ENCODE measurements around the gene DPP10.

DPP10 gene

GRCh38 chr2:115568643-115569042, 1126.2 kb downstream of the DPP10 start:
- no peaks in the 10 kb centered on the region for H3K36me3 ChIP-seq (ENCODE audit: insufficient read depth, low read length)
- no peaks in the 10 kb centered on the region for H3K9me3 ChIP-seq (ENCODE audit: insufficient read depth, low read depth, low read length)
- no peak overlapping the region for H3K4me2 ChIP-seq (ENCODE audit: low read depth, low read length, poor library complexity, severe bottlenecking)
- no peaks in the 10 kb centered on the region for H3K4me1 ChIP-seq (ENCODE audit: insufficient read depth, low read length, poor library complexity, severe bottlenecking)
- no peaks in the 10 kb centered on the region for H3K79me2 ChIP-seq (ENCODE audit: insufficient read depth, low read length)
- no peaks in the 10 kb centered on the region for H3F3A ChIP-seq (ENCODE audit: low read depth)
- no peak overlapping the region for H2AFZ ChIP-seq (ENCODE audit: low read length)
- H4K20me1 ChIP-seq (ENCODE audit: insufficient read depth, low read length, poor library complexity, severe bottlenecking): no peaks in the 10 kb centered on the region
- H3K27me3 ChIP-seq (ENCODE audit: insufficient read depth, low read length, poor library complexity, severe bottlenecking): no peaks in the 10 kb centered on the region
- TF ChIP-seq EZH2phosphoT487 (IDR thresholded peaks at IDR 0.05; ENCODE audit: borderline replicate concordance): no peak
- TF ChIP-seq CTCF (conservative IDR thresholded peaks at IDR 0.05; ENCODE audit: low read length): no peak
- H3K4me3 ChIP-seq (ENCODE audit: low read length, poor library complexity, severe bottlenecking): no peak overlapping the region
- no peaks in the 10 kb centered on the region for H3K9me2 ChIP-seq (replicated peaks; ENCODE audit: low read depth, low read length)
- H3K9ac ChIP-seq (ENCODE audit: low read depth, low read length, poor library complexity, severe bottlenecking): no peak overlapping the region

- Histone ChIP-seq H4K20me1 (ENCODE audit: insufficient read depth, low read length, poor library complexity, severe bottlenecking) (no peaks in the 10 kb centered on the region), H3K79me2 (ENCODE audit: insufficient read depth, low read length) (no peaks in the 10 kb centered on the region), H3K27me3 (ENCODE audit: insufficient read depth, low read length, poor library complexity, severe bottlenecking) (no peaks in the 10 kb centered on the region), H3K4me2 (ENCODE audit: low read depth, low read length, poor library complexity, severe bottlenecking) (no peak overlapping the region), H3K36me3 (ENCODE audit: insufficient read depth, low read length) (no peaks in the 10 kb centered on the region), H3K4me3 (ENCODE audit: low read length, poor library complexity, severe bottlenecking) (no peak overlapping the region), H3K4me1 (ENCODE audit: insufficient read depth, low read length, poor library complexity, severe bottlenecking) (no peaks in the 10 kb centered on the region), H3K9me2 (replicated peaks; ENCODE audit: low read depth, low read length) (no peaks in the 10 kb centered on the region), H3K9me3 (ENCODE audit: insufficient read depth, low read depth, low read length) (no peaks in the 10 kb centered on the region), H2AFZ (ENCODE audit: low read length) (no peak overlapping the region), H3F3A (ENCODE audit: low read depth) (no peaks in the 10 kb centered on the region), H3K9ac (ENCODE audit: low read depth, low read length, poor library complexity, severe bottlenecking) (no peak overlapping the region)
- TF ChIP-seq CTCF (conservative IDR thresholded peaks at IDR 0.05; ENCODE audit: low read length): no peak
- TF ChIP-seq EZH2phosphoT487 (IDR thresholded peaks at IDR 0.05; ENCODE audit: borderline replicate concordance): no peak
Observed at GRCh38 chr2:115569547-115569946, 1127.1 kb downstream of the DPP10 start.

GRCh38 chr2:115572746-115573145, 1130.3 kb downstream of the DPP10 start:
- Histone ChIP-seq H3K4me3 (ENCODE audit: low read length, poor library complexity, severe bottlenecking) (no peak overlapping the region), H3F3A (ENCODE audit: low read depth) (no peaks in the 10 kb centered on the region), H3K79me2 (ENCODE audit: insufficient read depth, low read length) (no peaks in the 10 kb centered on the region), H3K36me3 (ENCODE audit: insufficient read depth, low read length) (no peaks in the 10 kb centered on the region), H3K9me2 (replicated peaks; ENCODE audit: low read depth, low read length) (no peaks in the 10 kb centered on the region), H3K4me1 (ENCODE audit: insufficient read depth, low read length, poor library complexity, severe bottlenecking) (no peaks in the 10 kb centered on the region), H3K9ac (ENCODE audit: low read depth, low read length, poor library complexity, severe bottlenecking) (no peak overlapping the region), H3K9me3 (ENCODE audit: insufficient read depth, low read depth, low read length) (no peaks in the 10 kb centered on the region), H3K4me2 (ENCODE audit: low read depth, low read length, poor library complexity, severe bottlenecking) (no peak overlapping the region), H4K20me1 (ENCODE audit: insufficient read depth, low read length, poor library complexity, severe bottlenecking) (no peaks in the 10 kb centered on the region), H2AFZ (ENCODE audit: low read length) (no peak overlapping the region), H3K27me3 (ENCODE audit: insufficient read depth, low read length, poor library complexity, severe bottlenecking) (no peaks in the 10 kb centered on the region)
- TF ChIP-seq CTCF (conservative IDR thresholded peaks at IDR 0.05; ENCODE audit: low read length): no peak
- TF ChIP-seq EZH2phosphoT487 (IDR thresholded peaks at IDR 0.05; ENCODE audit: borderline replicate concordance): no peak
